Fibroblast of upper back skin (primary cell): ENCODE measurements around the gene SLC16A8.
"Not testable (repeated sequence)": the region's sequence is repeated elsewhere in the genome, so short reads cannot be mapped to it uniquely, and the experiment has no call there.

Experiments
- DNase-seq: peaks from one replicate; pipeline ENCODE4 v3.0.0-alpha.2; 2013

SLC16A8 gene

GRCh38 chr22:38041760-38042487 is 42.1 kb downstream of the SLC16A8 start:
- no peak for DNase-seq

GRCh38 chr22:38040953-38041759 is 42.8 kb downstream of the SLC16A8 start:
- DNase-seq: no peak

- DNase-seq: no peak
Observed at GRCh38 chr22:38038890-38039812, 44.8 kb downstream of the SLC16A8 start.

- DNase-seq: no peak
Observed at GRCh38 chr22:38038426-38038825, 45.6 kb downstream of the SLC16A8 start.

GRCh38 chr22:38037367-38038150 is 46.4 kb downstream of the SLC16A8 start:
- DNase-seq: not testable (repeated sequence)

GRCh38 chr22:38036392-38037062 is 47.5 kb downstream of the SLC16A8 start:
- DNase-seq: no peak

- DNase-seq: no peak
Observed at GRCh38 chr22:38035530-38035885, 48.5 kb downstream of the SLC16A8 start.

GRCh38 chr22:38034884-38035529 is 49.0 kb downstream of the SLC16A8 start:
- no peak for DNase-seq

- DNase-seq: peak; percentile 93
Observed at GRCh38 chr22:38034278-38034882, 49.6 kb downstream of the SLC16A8 start.

GRCh38 chr22:38033522-38034277 is 50.3 kb downstream of the SLC16A8 start:
- no peak for DNase-seq

GRCh38 chr22:38032681-38033521 is 51.1 kb downstream of the SLC16A8 start:
- DNase-seq: peak; percentile 89

GRCh38 chr22:38031491-38031890 is 52.5 kb downstream of the SLC16A8 start:
- no peak for DNase-seq

GRCh38 chr22:38030311-38031133 is 53.5 kb downstream of the SLC16A8 start:
- DNase-seq: no peak

- no peak for DNase-seq
Observed at GRCh38 chr22:38029901-38030300, 54.1 kb downstream of the SLC16A8 start.

GRCh38 chr22:38029370-38029769 is 54.6 kb downstream of the SLC16A8 start:
- no peak for DNase-seq

- no peak for DNase-seq
Observed at GRCh38 chr22:38028344-38029130, 55.4 kb downstream of the SLC16A8 start.
